Fibroblast of peridontal ligament (primary cell): ENCODE measurements around the gene C11orf87.

Experiments
- DNase-seq: peaks from one replicate; pipeline ENCODE4 v3.0.0-alpha.2; 2010; ENCODE audit errors: extremely low read depth

The C11orf87 gene

GRCh38 chr11:109421981-109422869 is at the start of gene C11orf87:
TSS of gene C11orf87 (plus strand) at chr11:109422190. CDS start at chr11:109423634, 1,444 bp downstream.
- no peak for DNase-seq

DNA sequence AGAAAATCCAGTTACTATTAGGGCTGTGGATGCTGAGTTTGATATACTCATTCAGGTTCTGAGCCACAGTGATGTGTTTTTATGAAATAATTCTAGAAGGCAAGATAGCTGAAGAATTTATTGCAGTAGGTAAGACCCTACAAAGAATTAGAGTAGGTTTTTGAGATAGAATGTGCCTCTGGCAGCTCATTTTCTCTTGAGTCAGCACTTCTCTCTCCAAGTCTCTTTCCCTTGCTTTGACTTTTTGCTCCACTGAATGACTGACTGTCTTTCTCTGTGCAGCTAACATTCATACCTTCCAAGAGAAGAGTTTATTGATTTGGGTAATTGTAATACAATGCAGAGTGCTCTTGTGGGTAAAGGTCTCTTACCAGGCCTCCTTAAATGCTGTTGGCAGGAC is 48.0 kb upstream of the C11orf87 start:
- no peak for DNase-seq

DNA sequence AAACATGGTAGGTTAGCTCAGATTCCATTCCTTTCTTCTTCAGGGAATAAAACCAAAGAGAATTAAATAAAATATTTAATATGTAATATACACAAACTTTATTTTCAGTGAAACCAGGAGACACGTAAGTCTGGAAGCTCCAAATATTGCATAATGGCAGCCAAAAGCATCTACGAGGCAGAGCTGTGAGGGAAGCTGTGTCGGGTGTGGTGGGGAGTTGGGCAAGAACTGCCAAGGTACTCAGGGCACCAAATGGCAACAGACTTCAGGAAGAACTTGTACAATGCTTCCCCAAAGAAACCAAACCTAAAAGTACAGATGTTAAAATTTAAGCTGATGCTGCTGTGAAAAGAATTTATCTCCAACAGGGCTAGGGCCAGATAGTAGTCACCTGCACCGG is 47.5 kb upstream of the C11orf87 start:
- no peak for DNase-seq

DNA sequence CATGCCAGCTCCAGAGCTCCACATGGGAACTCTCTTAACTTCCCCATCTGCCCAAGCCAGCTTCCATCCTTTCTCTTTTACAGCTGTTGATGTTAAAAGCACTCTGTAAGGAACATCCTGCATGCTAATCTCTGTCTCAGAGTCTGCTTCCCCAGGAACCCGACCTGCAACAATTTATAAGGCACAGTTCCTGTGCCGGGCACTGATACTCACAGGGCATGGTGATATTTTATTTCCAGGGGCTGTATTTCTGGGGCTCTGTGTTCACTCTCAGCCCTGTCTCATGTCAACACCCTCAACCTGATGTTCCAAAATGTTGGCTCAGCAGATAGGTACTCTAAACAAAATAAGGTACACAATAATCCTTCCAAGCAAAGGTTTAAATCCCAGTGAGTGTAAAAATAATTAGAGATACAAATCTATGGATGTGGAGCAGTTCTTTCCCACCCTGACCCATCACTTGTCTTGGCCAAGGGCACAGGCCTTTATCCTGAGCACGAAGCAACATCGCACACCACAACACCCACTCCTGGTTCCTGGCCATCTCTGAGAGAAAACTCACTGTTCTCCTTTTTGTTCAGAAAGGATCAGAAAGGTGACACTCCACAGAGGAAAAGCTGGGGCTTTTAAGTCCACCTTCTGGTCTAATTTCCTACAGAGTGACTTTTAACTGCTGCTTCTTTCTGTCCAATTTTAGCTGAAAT is 44.8 kb upstream of the C11orf87 start:
- DNase-seq, result no peak

DNA sequence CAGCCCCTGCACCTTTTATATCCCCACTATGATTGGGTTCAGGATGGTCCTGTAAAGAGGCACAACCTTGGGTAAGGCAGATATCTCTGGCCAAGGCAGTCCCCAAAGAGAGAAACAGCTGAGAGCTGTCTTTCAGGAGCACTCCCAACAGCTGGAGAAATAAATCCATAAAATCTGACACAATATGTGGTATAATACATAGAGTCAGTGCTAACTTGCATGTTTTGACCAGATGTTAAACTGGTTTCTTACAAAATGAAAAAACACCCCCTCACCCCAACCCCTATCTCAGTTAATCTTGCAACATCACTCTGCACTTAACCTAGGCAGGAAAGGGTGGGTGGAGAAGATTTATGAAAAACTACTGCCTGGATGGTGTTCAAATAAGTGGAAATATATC is 44.0 kb upstream of the C11orf87 start:
- no peak for DNase-seq

GRCh38 chr11:109383306-109383705 is 38.7 kb upstream of the C11orf87 start:
- no peak for DNase-seq

DNA sequence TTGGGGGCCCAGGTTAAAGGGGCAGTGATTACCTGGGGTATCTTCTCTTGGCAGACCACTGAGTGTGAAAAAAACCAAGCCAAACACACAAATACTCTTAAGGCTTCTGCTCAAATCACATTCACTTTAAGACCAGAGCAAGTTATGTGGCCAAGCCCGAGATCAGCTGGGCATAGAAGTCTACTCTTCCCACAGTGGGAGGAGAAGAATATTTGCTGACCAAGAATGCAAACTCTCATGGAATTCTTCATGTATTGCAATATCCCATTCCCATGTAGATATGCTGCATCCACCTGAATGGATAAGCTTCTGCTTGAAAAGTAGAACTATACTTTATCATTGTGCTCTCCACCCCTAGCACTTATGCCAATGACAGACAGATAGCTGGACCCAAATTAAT is 37.1 kb upstream of the C11orf87 start:
- no peak for DNase-seq

DNA sequence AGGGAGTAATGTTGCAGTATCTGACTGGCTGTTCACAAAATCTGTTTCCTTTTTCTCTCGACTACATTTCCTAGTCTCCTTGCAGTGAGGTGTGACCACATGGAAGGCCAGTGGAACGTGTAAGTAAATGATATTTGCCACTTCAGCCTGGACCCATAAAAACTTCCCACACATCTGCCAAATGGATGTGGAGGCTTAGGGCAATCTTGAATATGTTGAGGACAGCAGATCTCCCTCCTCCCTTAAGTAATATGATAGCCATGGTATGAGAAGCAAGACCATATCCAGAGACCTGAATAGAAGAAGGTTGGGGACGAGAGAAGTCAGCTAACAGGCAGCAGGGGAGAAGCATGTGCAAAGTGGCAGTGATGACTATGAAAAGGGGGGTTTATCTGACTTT is 33.0 kb upstream of the C11orf87 start:
- DNase-seq, result no peak

DNA sequence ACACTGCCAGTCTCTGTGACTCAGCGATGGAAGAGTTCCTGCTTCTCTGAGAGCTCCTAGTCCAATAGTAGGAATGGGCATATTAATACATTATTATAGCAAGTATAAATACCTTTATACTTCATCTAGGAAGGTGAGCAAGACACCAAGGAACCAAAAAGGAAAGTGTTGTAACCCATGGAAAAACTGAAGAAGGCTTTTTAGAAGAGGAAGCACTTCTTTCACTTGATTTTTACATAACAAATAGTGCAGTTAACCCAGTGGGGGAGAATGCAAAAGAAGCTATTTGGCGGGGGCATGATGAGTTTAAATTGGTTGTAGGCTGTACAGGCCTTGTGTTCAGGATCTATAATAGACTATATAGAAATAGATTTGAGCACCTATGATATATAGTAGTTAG is 31.2 kb upstream of the C11orf87 start:
- no peak for DNase-seq

- no peak for DNase-seq
These were observed 20.4 kb upstream of the C11orf87 start for GRCh38 chr11:109401545-109401944.

- DNase-seq, result peak; percentile 55
These were observed 16.3 kb upstream of the C11orf87 start for GRCh38 chr11:109405671-109406070.

DNA sequence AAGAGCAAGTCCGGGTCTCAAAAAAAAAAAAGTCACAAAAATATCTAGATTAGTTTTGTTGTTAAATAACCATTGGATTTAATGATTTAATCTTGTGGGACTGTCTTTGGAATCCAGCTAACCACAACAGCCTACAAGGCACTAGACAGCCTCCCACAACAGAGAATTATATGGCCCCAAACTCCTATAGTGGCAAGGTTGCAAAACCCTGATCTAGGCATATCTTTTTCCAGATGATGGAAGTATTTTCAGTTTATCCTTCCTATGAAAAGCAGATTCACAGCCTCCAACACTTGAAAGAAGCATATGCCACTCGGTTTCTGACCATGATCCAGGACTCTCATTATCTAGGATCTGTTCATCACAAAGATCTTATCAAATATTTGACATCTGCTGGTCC is 5.4 kb upstream of the C11orf87 start:
- DNase-seq, result no peak

GRCh38 chr11:109422870-109423465 is 978 bp downstream of the C11orf87 start:
- peak; percentile 15 for DNase-seq

DNA sequence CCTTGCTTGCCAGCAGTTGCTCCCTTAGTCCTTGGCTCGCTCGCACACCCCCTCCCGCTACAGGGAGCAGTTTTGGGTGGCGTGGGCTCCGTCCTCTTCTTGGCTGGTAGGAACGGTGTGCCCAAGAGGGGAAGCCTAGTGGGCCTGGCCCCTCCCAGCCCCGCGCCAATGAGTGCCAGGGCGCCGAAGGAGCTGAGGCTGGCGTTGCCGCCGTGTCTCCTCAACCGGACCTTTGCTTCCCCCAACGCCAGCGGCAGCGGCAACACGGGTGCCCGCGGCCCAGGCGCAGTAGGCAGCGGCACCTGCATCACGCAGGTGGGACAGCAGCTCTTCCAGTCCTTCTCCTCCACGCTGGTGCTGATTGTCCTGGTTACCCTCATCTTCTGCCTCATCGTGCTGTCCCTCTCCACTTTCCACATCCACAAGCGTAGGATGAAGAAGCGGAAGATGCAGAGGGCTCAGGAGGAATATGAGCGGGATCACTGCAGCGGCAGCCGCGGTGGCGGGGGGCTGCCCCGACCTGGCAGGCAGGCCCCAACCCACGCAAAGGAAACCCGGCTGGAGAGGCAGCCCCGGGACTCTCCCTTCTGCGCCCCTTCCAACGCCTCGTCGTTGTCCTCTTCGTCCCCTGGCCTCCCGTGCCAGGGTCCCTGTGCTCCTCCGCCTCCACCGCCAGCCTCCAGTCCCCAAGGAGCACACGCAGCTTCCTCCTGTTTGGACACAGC is 1.6 kb downstream of the C11orf87 start:
- DNase-seq, result no peak

DNA sequence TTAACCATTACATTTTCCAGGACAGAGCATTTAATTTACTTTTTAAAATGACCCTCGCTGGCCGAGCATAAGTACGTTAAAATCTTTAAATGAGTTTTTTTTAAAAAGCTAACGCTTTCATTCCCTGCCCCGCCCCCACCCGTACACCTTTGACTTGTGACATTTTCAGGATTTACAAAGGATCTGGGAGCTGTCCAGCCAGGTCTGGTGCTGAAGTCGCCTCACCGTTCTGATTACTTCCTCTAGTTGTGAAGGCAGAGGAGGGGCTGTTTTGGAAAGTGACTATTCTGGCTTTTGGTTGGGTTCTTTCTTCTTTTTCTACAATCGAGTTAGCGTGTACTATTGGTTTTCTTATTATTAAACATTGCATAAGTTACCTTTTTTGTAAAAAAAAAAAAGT is 2.9 kb downstream of the C11orf87 start:
- DNase-seq, result no peak

- no peak for DNase-seq
These were observed 3.6 kb downstream of the C11orf87 start for GRCh38 chr11:109425554-109425953.

DNA sequence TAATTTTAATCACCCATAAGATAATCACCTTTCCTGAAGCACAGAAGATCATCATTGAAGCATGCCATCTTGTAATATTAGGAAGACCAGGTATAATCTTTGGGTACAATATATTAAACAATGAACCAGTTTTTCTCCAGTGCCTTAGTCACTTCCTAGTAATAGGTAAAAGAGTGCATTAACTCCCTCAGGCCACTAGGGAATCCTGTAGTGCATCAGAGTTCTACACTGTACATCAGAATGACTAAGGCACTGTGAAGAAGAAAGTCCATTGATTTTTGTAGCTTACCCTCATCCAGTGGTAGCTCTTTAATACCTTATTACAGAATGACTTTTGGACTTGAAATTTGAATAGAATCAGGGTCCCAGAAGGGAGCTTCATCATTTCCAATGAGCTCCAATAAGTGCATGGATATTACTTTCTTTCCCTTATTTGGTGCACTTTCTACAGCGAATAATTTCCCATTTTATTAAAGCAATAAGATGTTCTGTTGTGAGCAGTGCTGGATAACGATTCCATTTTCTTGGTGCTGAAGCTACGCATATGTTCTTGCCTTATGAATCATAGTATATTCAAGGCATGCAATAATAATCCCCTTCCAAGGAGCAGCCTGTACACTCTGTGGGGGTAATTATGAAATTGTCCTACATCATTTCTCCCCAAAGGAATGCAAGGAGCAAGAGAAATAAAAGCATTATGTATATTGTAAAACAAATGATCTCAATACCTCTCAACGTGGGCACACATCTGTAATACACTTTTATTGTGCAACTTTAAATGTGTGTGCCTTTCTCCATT is 4.7 kb downstream of the C11orf87 start:
- no peak for DNase-seq

DNA sequence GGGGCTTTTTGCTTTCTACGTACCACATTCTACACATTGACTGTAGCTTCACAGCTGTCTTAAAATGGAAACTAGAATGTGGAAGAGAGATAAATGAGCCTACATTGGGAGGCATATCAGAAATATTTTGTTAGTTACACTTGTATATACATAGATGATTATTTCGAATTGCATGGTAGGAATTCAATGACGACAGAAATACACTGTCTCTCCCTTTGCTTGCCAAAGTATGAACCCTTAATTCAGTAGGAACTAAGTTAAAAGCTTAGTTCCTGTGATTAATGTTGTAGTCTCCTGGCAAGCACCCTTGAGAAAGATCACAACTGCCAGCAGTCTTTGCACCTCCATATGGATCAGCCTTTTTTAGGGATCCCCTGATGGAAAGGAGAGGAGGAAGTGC is 10.1 kb downstream of the C11orf87 start:
- DNase-seq, result peak; percentile 70

DNA sequence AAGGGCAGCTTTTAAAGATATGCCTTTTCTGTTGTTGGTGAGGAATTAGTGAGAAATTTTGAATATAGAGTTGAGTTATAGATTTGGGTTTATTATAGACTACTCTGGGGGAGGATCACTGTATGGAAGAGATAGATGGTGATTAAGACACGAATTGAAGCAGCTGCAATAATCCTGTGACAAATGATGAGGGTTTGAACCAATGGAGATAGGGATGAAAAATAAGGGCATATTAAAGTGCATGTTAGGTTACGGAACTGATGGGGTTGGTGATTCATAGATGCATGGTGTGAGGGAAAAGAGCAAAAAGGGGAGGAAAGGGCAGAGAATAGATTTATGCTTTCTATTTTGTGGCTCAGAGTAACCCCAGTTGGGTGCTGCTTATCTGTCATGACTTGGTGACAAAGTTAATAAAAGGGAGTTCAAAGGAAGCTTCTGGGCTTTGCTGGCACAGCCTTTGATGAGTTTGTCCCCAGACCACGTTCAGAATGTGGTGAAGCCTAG is 11.8 kb downstream of the C11orf87 start:
- no peak for DNase-seq

GRCh38 chr11:109435121-109435742 is 13.2 kb downstream of the C11orf87 start:
- no peak for DNase-seq

DNA sequence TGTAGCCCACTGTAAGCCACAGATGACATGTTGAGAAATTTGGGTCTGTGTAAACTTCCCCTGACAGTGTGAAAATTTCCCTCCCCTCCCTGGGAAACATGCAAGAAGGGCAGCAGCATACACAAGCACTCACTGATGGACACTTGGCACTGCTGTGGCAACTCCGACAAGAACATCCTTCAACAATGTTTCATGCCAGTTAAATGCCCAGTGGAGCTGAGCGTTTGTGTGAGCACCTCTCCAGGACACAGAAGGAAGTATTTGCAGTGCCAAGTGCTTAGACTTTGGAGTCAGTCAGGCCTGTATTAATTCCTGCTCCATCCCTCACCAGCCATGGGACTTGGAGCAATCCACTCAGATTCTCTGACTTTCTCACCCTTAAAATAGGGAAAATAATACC is 17.7 kb downstream of the C11orf87 start:
- no peak for DNase-seq
